Muscle layer of duodenum (tissue), 2 donors: Measurements from ENCODE around the gene EID3.
A peak's percentile ranks its signal among the peaks of the same experiment; 100 is the strongest.
"Not testable (repeated sequence)": the region's sequence is repeated elsewhere in the genome, so short reads cannot be mapped to it uniquely, and the experiment has no call there.

Experiments
- H3K27ac ChIP-seq: one replicate; pipeline ENCODE4 v1.7.0; 2013; ENCODE audit warnings: mild to moderate bottlenecking, low read length
- H3K27me3 ChIP-seq: one replicate; pipeline ENCODE4 v1.7.0; 2013; ENCODE audit warnings: low read depth, mild to moderate bottlenecking, control low read depth, low read length
- H3K36me3 ChIP-seq, 2 donors: one replicate each; pipeline ENCODE4 v1.7.0; 2013; ENCODE audit warnings: low read length in 2 of 2, control low read depth in 1 of 2, mild to moderate bottlenecking in 1 of 2; ENCODE audit not compliant: insufficient read depth in 2 of 2, control insufficient read depth in 1 of 2
- H3K4me1 ChIP-seq, 2 donors: one replicate each; pipeline ENCODE4 v1.7.0; 2013; ENCODE audit warnings: low read length in 2 of 2, mild to moderate bottlenecking in 2 of 2, control low read depth in 1 of 2, moderate library complexity in 1 of 2; ENCODE audit not compliant: insufficient read depth in 2 of 2, control insufficient read depth in 1 of 2
- H3K4me3 ChIP-seq, 2 donors: one replicate each; pipeline ENCODE4 v1.7.0; 2013; ENCODE audit warnings: low read length in 2 of 2, low read depth in 1 of 2, mild to moderate bottlenecking in 1 of 2
- H3K9me3 ChIP-seq, 2 donors: one replicate each; pipeline ENCODE4 v1.7.0; 2013; ENCODE audit warnings: low read length in 2 of 2, control low read depth in 1 of 2, mild to moderate bottlenecking in 1 of 2; ENCODE audit not compliant: control insufficient read depth in 1 of 2
- donor health status: healthy.

Gene EID3

DNA sequence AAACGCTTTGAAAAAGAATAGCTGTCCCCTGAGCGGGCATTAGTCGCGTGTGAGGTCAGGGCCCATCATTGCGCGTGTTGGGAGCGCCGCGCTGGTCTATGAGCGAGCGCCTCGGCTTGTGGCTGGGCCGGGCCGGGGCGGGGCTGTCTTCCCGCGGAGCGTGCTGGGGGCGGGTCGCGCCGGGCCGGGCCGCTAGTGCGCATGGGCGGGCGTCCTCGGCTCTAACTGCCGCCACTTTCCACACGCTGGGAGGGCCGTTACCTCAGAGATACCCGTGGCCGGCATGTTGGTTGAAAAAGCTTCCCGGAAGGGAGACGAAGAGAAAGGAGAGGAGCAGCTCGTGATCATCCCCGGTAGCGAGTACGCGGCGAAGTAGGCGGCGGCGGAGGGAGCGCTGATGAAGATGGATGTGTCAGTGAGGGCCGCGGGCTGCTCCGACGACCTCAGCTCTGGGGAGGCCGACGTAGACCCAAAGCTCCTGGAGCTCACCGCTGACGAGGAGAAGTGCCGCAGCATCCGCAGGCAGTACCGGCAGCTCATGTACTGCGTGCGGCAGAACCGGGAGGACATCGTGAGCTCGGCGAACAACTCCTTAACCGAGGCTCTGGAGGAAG lies at the start of gene EID3:
Gene EID3 (plus strand): TSS at position 202 of the 614 bp plus-strand sequence. CDS start 196 bp downstream, at position 398.
- H3K4me3 ChIP-seq = peak within 1 kb of the TSS; percentile 67 to 68
- H3K27ac ChIP-seq = peak within 1 kb of the TSS; percentile 79
- no peaks in the 10 kb centered on the region for H3K9me3 ChIP-seq
- H3K36me3 ChIP-seq = no peaks in the 10 kb centered on the region
- H3K4me1 ChIP-seq = peaks cover 14 to 38% of the 10 kb centered on the region in 2 donors
- H3K27me3 ChIP-seq = no peaks in the 10 kb centered on the region

DNA sequence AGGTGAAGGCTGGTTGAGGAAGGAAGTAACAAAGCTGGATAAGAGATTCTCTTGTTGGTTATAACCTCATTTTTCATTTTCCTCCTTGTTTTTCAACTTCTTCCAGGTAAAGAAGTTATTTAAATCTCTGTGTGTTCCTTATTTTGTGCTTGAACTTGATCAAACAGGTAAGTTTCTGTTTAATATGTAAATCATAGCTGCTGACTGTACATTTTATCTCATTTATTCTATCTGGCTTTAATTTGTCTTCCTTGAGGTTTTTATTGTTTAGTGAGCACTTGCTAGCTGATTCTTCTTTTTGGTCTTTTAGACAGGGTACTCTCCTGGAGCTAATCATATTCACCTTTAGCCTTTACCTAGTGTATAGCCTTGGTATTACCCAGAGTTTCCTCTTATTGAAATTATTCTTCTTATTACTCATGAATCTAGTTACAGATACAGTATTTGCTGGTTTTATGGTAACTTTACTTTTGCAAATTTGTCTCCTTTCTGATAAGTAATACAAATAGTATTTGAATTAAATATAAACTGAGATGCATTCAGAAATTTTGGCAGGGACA lies 45.5 kb upstream of the EID3 start:
- no peaks in the 10 kb centered on the region for H3K4me1 ChIP-seq
- H3K36me3 ChIP-seq = no peaks in the 10 kb centered on the region
- H3K9me3 ChIP-seq = no peaks in the 10 kb centered on the region
- H3K4me3 ChIP-seq = no peak overlapping the region
- H3K27ac ChIP-seq = no peak overlapping the region
- no peaks in the 10 kb centered on the region for H3K27me3 ChIP-seq

GRCh38 chr12:104258476-104259067 lies 45.0 kb upstream of the EID3 start:
- Histone ChIP-seq H3K4me1 (no peaks in the 10 kb centered on the region), H3K36me3 (no peaks in the 10 kb centered on the region), H3K4me3 (no peak overlapping the region), H3K27me3 (no peaks in the 10 kb centered on the region), H3K9me3 (no peaks in the 10 kb centered on the region), H3K27ac (no peak overlapping the region)

DNA sequence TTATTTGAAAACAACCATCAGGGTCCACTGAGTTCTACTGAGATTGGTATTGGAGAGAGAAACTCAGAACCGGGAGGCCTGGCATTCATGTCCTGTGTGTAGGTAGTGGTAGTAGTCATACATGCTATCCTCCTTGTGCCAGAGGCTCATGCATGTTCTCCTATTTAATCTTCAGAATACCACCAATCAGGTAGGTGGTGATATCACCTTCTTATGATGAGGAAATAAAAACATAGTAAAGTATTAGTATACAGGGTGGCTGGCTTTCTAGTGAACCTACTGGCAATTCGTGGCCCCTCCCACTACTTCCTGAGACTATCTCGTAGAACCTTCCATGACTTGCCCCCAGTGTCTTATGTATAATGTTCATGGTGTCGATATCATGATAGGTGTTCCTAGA lies 40.5 kb upstream of the EID3 start:
- H3K36me3 ChIP-seq = no peaks in the 10 kb centered on the region
- no peak overlapping the region for H3K27ac ChIP-seq
- H3K27me3 ChIP-seq = no peaks in the 10 kb centered on the region
- H3K4me3 ChIP-seq = no peak overlapping the region
- H3K9me3 ChIP-seq = no peaks in the 10 kb centered on the region
- no peaks in the 10 kb centered on the region for H3K4me1 ChIP-seq

DNA sequence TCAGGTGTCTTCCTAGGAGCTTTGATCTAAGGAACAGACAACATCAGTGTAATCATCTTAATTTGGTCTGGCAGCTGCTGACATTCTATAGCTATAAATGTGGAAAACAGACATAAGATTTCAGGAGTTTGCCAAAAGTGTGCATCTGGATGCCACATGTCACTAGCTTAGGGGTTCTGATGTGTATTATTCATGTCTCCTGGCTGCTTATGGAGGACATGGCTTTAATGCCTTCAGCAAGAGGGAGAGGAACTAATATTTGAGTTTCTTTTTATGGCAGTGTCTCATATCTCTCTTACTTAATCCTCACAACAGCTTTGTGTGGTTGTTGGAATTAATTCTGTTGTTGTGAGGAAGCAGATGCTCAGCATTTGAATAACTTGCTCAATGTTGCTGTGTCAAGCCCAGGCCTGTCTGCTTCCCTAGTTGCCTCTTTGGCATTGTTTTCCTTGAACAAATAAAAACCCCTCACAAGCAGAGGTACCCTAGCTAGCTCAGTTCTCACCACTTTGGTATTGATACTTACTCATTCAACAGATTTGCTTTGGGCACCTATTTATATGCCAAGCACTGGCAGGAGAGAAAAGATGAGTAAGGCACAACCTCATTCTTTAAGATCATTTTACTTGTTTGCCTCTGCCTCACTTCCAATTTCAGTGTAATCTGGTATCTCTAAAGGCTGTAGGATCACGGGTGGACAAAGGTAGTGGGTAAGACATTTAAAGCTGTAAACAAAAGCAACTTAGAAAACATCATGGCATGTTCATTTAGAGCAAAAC lies 39.8 kb upstream of the EID3 start:
- no peak overlapping the region for H3K27ac ChIP-seq

DNA sequence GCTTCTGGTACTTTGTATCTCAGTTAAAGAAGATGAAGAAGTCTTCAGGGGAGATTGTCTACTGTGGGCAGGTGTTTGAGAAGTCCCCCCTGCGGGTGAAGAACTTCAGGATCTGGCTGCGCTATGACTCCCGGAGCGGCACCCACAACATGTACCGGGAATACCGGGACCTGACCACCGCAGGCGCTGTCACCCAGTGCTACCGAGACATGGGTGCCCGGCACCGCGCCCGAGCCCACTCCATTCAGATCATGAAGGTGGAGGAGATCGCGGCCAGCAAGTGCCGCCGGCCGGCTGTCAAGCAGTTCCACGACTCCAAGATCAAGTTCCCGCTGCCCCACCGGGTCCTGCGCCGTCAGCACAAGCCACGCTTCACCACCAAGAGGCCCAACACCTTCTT lies 38.1 kb upstream of the EID3 start:
- not testable (repeated sequence) for H3K4me3 ChIP-seq, H3K9me3 ChIP-seq, H3K4me1 ChIP-seq, H3K36me3 ChIP-seq, H3K27me3 ChIP-seq, H3K27ac ChIP-seq

More for the DNA sequence above, 39.8 kb upstream of the EID3 start:
- no peaks in the 10 kb centered on the region for H3K36me3 ChIP-seq
- H3K4me1 ChIP-seq = no peaks in the 10 kb centered on the region
- no peaks in the 10 kb centered on the region for H3K9me3 ChIP-seq
- no peaks in the 10 kb centered on the region for H3K27me3 ChIP-seq
- H3K4me3 ChIP-seq = no peak overlapping the region

GRCh38 chr12:104272938-104273337 lies 30.6 kb upstream of the EID3 start:
- H3K27me3 ChIP-seq = no peaks in the 10 kb centered on the region
- H3K4me3 ChIP-seq = no peak overlapping the region
- H3K4me1 ChIP-seq = no peaks in the 10 kb centered on the region
- H3K27ac ChIP-seq = no peak overlapping the region
- no peaks in the 10 kb centered on the region for H3K9me3 ChIP-seq
- no peaks in the 10 kb centered on the region for H3K36me3 ChIP-seq

- no peaks in the 10 kb centered on the region for H3K36me3 ChIP-seq
- no peaks in the 10 kb centered on the region for H3K9me3 ChIP-seq
- no peak overlapping the region for H3K27ac ChIP-seq
- H3K4me3 ChIP-seq = no peak overlapping the region
- no peaks in the 10 kb centered on the region for H3K4me1 ChIP-seq
- no peaks in the 10 kb centered on the region for H3K27me3 ChIP-seq
These were observed 30.0 kb upstream of the EID3 start for GRCh38 chr12:104273503-104273902.

- no peak overlapping the region for H3K27ac ChIP-seq
- H3K27me3 ChIP-seq = no peaks in the 10 kb centered on the region
- H3K36me3 ChIP-seq = no peaks in the 10 kb centered on the region
- H3K4me3 ChIP-seq = no peak overlapping the region
- no peaks in the 10 kb centered on the region for H3K9me3 ChIP-seq
- H3K4me1 ChIP-seq = no peaks in the 10 kb centered on the region
These were observed 28.7 kb upstream of the EID3 start for GRCh38 chr12:104274811-104275210.

- H3K4me3 ChIP-seq = no peak overlapping the region
- no peak overlapping the region for H3K27ac ChIP-seq
These were observed 27.9 kb upstream of the EID3 start for GRCh38 chr12:104275689-104276088.

GRCh38 chr12:104276273-104277131 lies 27.0 kb upstream of the EID3 start:
- no peaks in the 10 kb centered on the region for H3K4me1 ChIP-seq
- H3K4me3 ChIP-seq = peak overlapping the region; percentile 20 to 45
- no peaks in the 10 kb centered on the region for H3K9me3 ChIP-seq
- H3K27me3 ChIP-seq = no peaks in the 10 kb centered on the region
- H3K27ac ChIP-seq = peak overlapping the region; percentile 45
- H3K36me3 ChIP-seq = no peaks in the 10 kb centered on the region

More at GRCh38 chr12:104275689-104276088, 27.9 kb upstream of the EID3 start:
- no peaks in the 10 kb centered on the region for H3K9me3 ChIP-seq
- no peaks in the 10 kb centered on the region for H3K4me1 ChIP-seq
- no peaks in the 10 kb centered on the region for H3K27me3 ChIP-seq
- no peaks in the 10 kb centered on the region for H3K36me3 ChIP-seq
